ENCODE measurements around the gene PHYHD1. TPM values are rescaled to one million over a fixed set of nuclear protein-coding genes. Genes with fewer than 3 reads are reported as not detected.

Gene PHYHD1
- total and polyA plus RNA-seq, 2 donors (not counting 1 experiment from before 2014, with no cell fraction given): 0.96 to 2.0 TPM

- H3K27ac ChIP-seq (ENCODE audit: low read length in 2 of 2): no peak overlapping the region
- H3K9me3 ChIP-seq (ENCODE audit: control extremely low read depth in 1 of 3, control insufficient read depth in 2 of 3, insufficient read depth in 1 of 3, low read length in 2 of 3): no peaks in the 10 kb centered on the region
- H3K4me3 ChIP-seq (ENCODE audit: control extremely low read depth in 1 of 5, extremely low read depth in 1 of 5, insufficient read depth in 1 of 5, low read depth in 2 of 5, low read length in 4 of 5): no peak overlapping the region
- H4K20me1 ChIP-seq (ENCODE audit: control insufficient read depth, insufficient read depth, low read length, poor library complexity, severe bottlenecking): no peaks in the 10 kb centered on the region
- H3K27me3 ChIP-seq (replicated peaks in 1 of 4; ENCODE audit: control extremely low read depth in 1 of 4, control insufficient read depth in 3 of 4, insufficient read depth in 4 of 4, low read length in 3 of 4): no peaks in the 10 kb centered on the region
- H3K4me1 Mint-ChIP-seq: no peaks in the 10 kb centered on the region
- H3K4me1 ChIP-seq (ENCODE audit: control insufficient read depth in 2 of 2, insufficient read depth in 2 of 2, low read length in 2 of 2): no peaks in the 10 kb centered on the region
- intact Hi-C loops (cut with micrococcal nuclease): no loop called here
- TF ChIP-seq CTCF (IDR thresholded peaks at IDR 0.05) (no peak), EZH2 (IDR thresholded peaks at IDR 0.05; ENCODE audit: borderline replicate concordance, insufficient read depth, low read depth, low read length, poor library complexity, severe bottlenecking) (no peak)
- no peaks in the 10 kb centered on the region for H3K27me3 Mint-ChIP-seq
- ChIA-PET CTCF (no interaction called here), POLR2A (no interaction called here)
- no peak overlapping the region for H3K4me3 Mint-ChIP-seq
- DNase-seq (no peak), ATAC-seq (ENCODE audit: low read depth) (no peak)
- no peak overlapping the region for H3K27ac Mint-ChIP-seq
- H3K9me3 Mint-ChIP-seq (ENCODE audit: insufficient read depth): no peaks in the 10 kb centered on the region
- H3K36me3 ChIP-seq (replicated peaks in 1 of 2; ENCODE audit: control extremely low read depth in 1 of 2, control insufficient read depth in 1 of 2, extremely low read depth in 1 of 2, insufficient read depth in 2 of 2, low read length in 1 of 2): peaks cover 5 to 77% of the 10 kb centered on the region in 2 experiments
- H3K4me2 ChIP-seq (replicated peaks; ENCODE audit: low read depth, low read length, poor library complexity, severe bottlenecking): no peak overlapping the region
- H2AFZ ChIP-seq (ENCODE audit: insufficient read depth, low read depth, low read length, poor library complexity, severe bottlenecking): no peak overlapping the region
- H3K79me2 ChIP-seq (ENCODE audit: control insufficient read depth, insufficient read depth, low read length): no peaks in the 10 kb centered on the region
- H3K9ac ChIP-seq (ENCODE audit: low read length): no peak overlapping the region
- 100% methylated on average over 5 of the region's 5 CpGs for WGBS (ENCODE audit: insufficient coverage)
Observed at GRCh38 chr9:128986671-128987070, 65.9 kb downstream of the PHYHD1 start.

- 97% methylated on average over 4 of the region's 5 CpGs for WGBS (ENCODE audit: insufficient coverage)
- ChIA-PET POLR2A (no interaction called here), CTCF (interaction anchor here (0.6 kb wide), 1 partner anchor 68 kb away, joined by 3 read pairs; no protein-coding TSS in a partner anchor)
- H3K4me2 ChIP-seq (replicated peaks; ENCODE audit: low read depth, low read length, poor library complexity, severe bottlenecking): no peak overlapping the region
- no peaks in the 10 kb centered on the region for H3K27me3 ChIP-seq (replicated peaks in 1 of 4; ENCODE audit: control extremely low read depth in 1 of 4, control insufficient read depth in 3 of 4, insufficient read depth in 4 of 4, low read length in 3 of 4)
- no peak overlapping the region for H3K4me3 ChIP-seq (ENCODE audit: control extremely low read depth in 1 of 5, extremely low read depth in 1 of 5, insufficient read depth in 1 of 5, low read depth in 2 of 5, low read length in 4 of 5)
- H3K4me1 ChIP-seq (ENCODE audit: control insufficient read depth in 2 of 2, insufficient read depth in 2 of 2, low read length in 2 of 2): no peaks in the 10 kb centered on the region
- DNase-seq (no peak), ATAC-seq (ENCODE audit: low read depth) (no peak)
- H2AFZ ChIP-seq (ENCODE audit: insufficient read depth, low read depth, low read length, poor library complexity, severe bottlenecking): no peak overlapping the region
- H3K27me3 Mint-ChIP-seq: no peaks in the 10 kb centered on the region
- intact Hi-C loops (cut with micrococcal nuclease): no loop called here
- H3K9ac ChIP-seq (ENCODE audit: low read length): no peak overlapping the region
- no peaks in the 10 kb centered on the region for H4K20me1 ChIP-seq (ENCODE audit: control insufficient read depth, insufficient read depth, low read length, poor library complexity, severe bottlenecking)
- H3K36me3 ChIP-seq (replicated peaks in 1 of 2; ENCODE audit: control extremely low read depth in 1 of 2, control insufficient read depth in 1 of 2, extremely low read depth in 1 of 2, insufficient read depth in 2 of 2, low read length in 1 of 2): peaks cover 5 to 75% of the 10 kb centered on the region in 2 experiments
- no peak overlapping the region for H3K27ac ChIP-seq (ENCODE audit: low read length in 2 of 2)
- no peaks in the 10 kb centered on the region for H3K9me3 Mint-ChIP-seq (ENCODE audit: insufficient read depth)
- H3K4me1 Mint-ChIP-seq: no peaks in the 10 kb centered on the region
- TF ChIP-seq CTCF (IDR thresholded peaks at IDR 0.05) (no peak), EZH2 (IDR thresholded peaks at IDR 0.05; ENCODE audit: borderline replicate concordance, insufficient read depth, low read depth, low read length, poor library complexity, severe bottlenecking) (no peak)
- no peaks in the 10 kb centered on the region for H3K79me2 ChIP-seq (ENCODE audit: control insufficient read depth, insufficient read depth, low read length)
- H3K4me3 Mint-ChIP-seq: no peak overlapping the region
- no peak overlapping the region for H3K27ac Mint-ChIP-seq
- H3K9me3 ChIP-seq (ENCODE audit: control extremely low read depth in 1 of 3, control insufficient read depth in 2 of 3, insufficient read depth in 1 of 3, low read length in 2 of 3): no peaks in the 10 kb centered on the region
Observed at GRCh38 chr9:128987805-128988204, 67.0 kb downstream of the PHYHD1 start.

Other genes starting within 250 kb of the PHYHD1 start
- gene SET, start 231.8 kb upstream of the PHYHD1 start, total RNA-seq: 306 and 309 TPM in 2 replicates
- 54.9 and 74.8 TPM in 2 replicates for gene SET, start 231.8 kb upstream of the PHYHD1 start, polyA plus RNA-seq
- gene PKN3, start 218.5 kb upstream of the PHYHD1 start, total RNA-seq: 3.7 and 4.2 TPM in 2 replicates
- gene PKN3, start 218.5 kb upstream of the PHYHD1 start, polyA plus RNA-seq: 1.4 and 1.8 TPM in 2 replicates
- 25.3 and 28.5 TPM in 2 replicates for gene ZDHHC12, start 196.9 kb upstream of the PHYHD1 start, total RNA-seq
- 31.0 and 47.0 TPM in 2 replicates for gene ZDHHC12, start 196.9 kb upstream of the PHYHD1 start, polyA plus RNA-seq
- gene ZER1, start 149.1 kb upstream of the PHYHD1 start, total RNA-seq: 42.2 and 44.0 TPM in 2 replicates
- gene ZER1, start 149.1 kb upstream of the PHYHD1 start, polyA plus RNA-seq: 22.8 and 26.9 TPM in 2 replicates
- 29.1 and 31.8 TPM in 2 replicates for gene TBC1D13, start 133.7 kb upstream of the PHYHD1 start, total RNA-seq
- gene TBC1D13, start 133.7 kb upstream of the PHYHD1 start, polyA plus RNA-seq: 25.3 and 28.8 TPM in 2 replicates
- gene ENDOG, start 102.5 kb upstream of the PHYHD1 start, total RNA-seq: 17.1 and 19.3 TPM in 2 replicates
- gene ENDOG, start 102.5 kb upstream of the PHYHD1 start, polyA plus RNA-seq: 2.9 and 12.5 TPM in 2 replicates
- gene SPOUT1, start 91.2 kb upstream of the PHYHD1 start, total RNA-seq: 70.0 and 73.0 TPM in 2 replicates
- 61.3 and 86.4 TPM in 2 replicates for gene SPOUT1, start 91.2 kb upstream of the PHYHD1 start, polyA plus RNA-seq
- 6.4 and 7.0 TPM in 2 replicates for gene KYAT1, start 39.0 kb upstream of the PHYHD1 start, total RNA-seq
- gene KYAT1, start 39.0 kb upstream of the PHYHD1 start, polyA plus RNA-seq: 13.4 and 16.2 TPM in 2 replicates
- gene LRRC8A, start 38.8 kb upstream of the PHYHD1 start, total RNA-seq: 14.5 and 15.1 TPM in 2 replicates
- gene LRRC8A, start 38.8 kb upstream of the PHYHD1 start, polyA plus RNA-seq: 13.1 and 23.1 TPM in 2 replicates
- gene DOLK, start 26.6 kb downstream of the PHYHD1 start, total RNA-seq: 11.1 and 12.2 TPM in 2 replicates
- 1.9 and 3.0 TPM in 2 replicates for gene DOLK, start 26.6 kb downstream of the PHYHD1 start, polyA plus RNA-seq
- 83.6 and 93.2 TPM in 2 replicates for gene NUP188, start 26.7 kb downstream of the PHYHD1 start, total RNA-seq
- 42.8 and 47.7 TPM in 2 replicates for gene NUP188, start 26.7 kb downstream of the PHYHD1 start, polyA plus RNA-seq
- 110 and 111 TPM in 2 replicates for gene SH3GLB2, start 107.3 kb downstream of the PHYHD1 start, total RNA-seq
- gene SH3GLB2, start 107.3 kb downstream of the PHYHD1 start, polyA plus RNA-seq: 174 and 176 TPM in 2 replicates
- gene MIGA2, start 115.6 kb downstream of the PHYHD1 start, total RNA-seq: 71.6 and 78.1 TPM in 2 replicates
- 62.1 and 85.3 TPM in 2 replicates for gene MIGA2, start 115.6 kb downstream of the PHYHD1 start, polyA plus RNA-seq
- gene DOLPP1, start 160.1 kb downstream of the PHYHD1 start, total RNA-seq: 4.7 and 7.1 TPM in 2 replicates
- 7.9 and 8.6 TPM in 2 replicates for gene DOLPP1, start 160.1 kb downstream of the PHYHD1 start, polyA plus RNA-seq
- 11.8 and 14.1 TPM in 2 replicates for gene CRAT, start 189.8 kb downstream of the PHYHD1 start, total RNA-seq
- gene CRAT, start 189.8 kb downstream of the PHYHD1 start, polyA plus RNA-seq: 8.0 and 9.0 TPM in 2 replicates
- gene PTPA, start 190.4 kb downstream of the PHYHD1 start, total RNA-seq: 72.8 and 73.9 TPM in 2 replicates
- gene PTPA, start 190.4 kb downstream of the PHYHD1 start, polyA plus RNA-seq: 26.0 and 35.0 TPM in 2 replicates

All from B cell (primary cell).